HL-60 (cell line): Measurements from ENCODE around the gene RAB3A.

Source experiments
- DNase-seq, 2 experiments: peaks; one replicate each; pipeline ENCODE4 v3.0.0-alpha.2; 2010 to 2020; ENCODE audit warnings: low read depth in 1 of 2, low spot score in 1 of 2
- H3K27ac ChIP-seq: fragments of 250-450 bp; sonication (Bioruptor Pico); replicated peaks from 2 replicates; pipeline ENCODE4 v1.5.1; 2020; ENCODE audit warnings: mild to moderate bottlenecking, moderate library complexity
- H3K27me3 ChIP-seq: fragments of 250-450 bp; sonication (Bioruptor Pico); 2 replicates; pipeline ENCODE4 v1.5.1; 2021; ENCODE audit warnings: mild to moderate bottlenecking, moderate library complexity; ENCODE audit not compliant: insufficient read depth, poor library complexity, severe bottlenecking
- H3K4me3 ChIP-seq: replicated peaks from 2 replicates; pipeline ENCODE4 v1.5.1; 2011; ENCODE audit warnings: mild to moderate bottlenecking, control low read depth, low read length; ENCODE audit not compliant: insufficient read depth
- CTCF ChIP-seq: IDR thresholded peaks from one replicate; pipeline ENCODE4 v1.5.1; 2011; ENCODE audit warnings: low read length, control low read depth, inconsistent platforms; ENCODE audit not compliant: insufficient read depth
- GABPA ChIP-seq: IDR thresholded peaks from 2 replicates; pipeline ENCODE4 v1.6.1; 2012; ENCODE audit warnings: low read depth
- POLR2AphosphoS5 ChIP-seq: IDR thresholded peaks from 2 replicates; pipeline ENCODE4 v1.6.1; 2012; ENCODE audit warnings: low read depth
- REST ChIP-seq: IDR thresholded peaks from 2 replicates; pipeline ENCODE4 v1.6.1; 2012; ENCODE audit warnings: low read depth; ENCODE audit not compliant: insufficient replicate concordance
- SPI1 ChIP-seq: IDR thresholded peaks from 2 replicates; pipeline ENCODE4 v1.6.1; 2012; ENCODE audit warnings: low read depth, mild to moderate bottlenecking, borderline replicate concordance

RAB3A gene

DNA sequence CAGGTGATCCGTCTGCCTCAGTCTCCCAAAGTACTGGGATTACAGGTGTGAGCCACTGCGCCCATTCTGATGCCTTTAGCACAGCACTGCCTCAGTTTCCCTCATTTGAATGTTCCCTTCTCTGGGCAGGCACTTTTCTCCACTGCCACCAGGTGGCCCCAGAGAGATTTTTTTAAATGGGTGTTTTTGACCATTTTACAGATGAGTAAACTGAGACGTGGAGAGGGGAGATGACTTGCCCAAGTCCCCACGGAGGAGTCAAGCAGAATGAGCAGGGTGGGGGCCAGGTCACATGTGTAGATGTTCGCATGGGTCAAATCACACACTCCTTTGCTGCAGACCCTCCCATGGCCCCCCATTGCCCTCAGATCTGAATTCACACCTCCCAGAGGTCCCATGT, 25.6 kb upstream of the RAB3A start:
- TF ChIP-seq REST (no peak), GABPA (no peak), SPI1 (no peak), CTCF (no peak), POLR2AphosphoS5 (no peak)
- DNase-seq: no peak
- Histone ChIP-seq H3K27me3 (peaks cover 21% of the 10 kb centered on the region), H3K27ac (no peak overlapping the region), H3K4me3 (no peak overlapping the region)

GRCh38 chr19:18227781-18228271, 24.0 kb upstream of the RAB3A start:
- no peak overlapping the region for H3K27ac ChIP-seq

More at GRCh38 chr19:18227781-18228271, 24.0 kb upstream of the RAB3A start:
- DNase-seq: no peak
- peaks cover 22% of the 10 kb centered on the region for H3K27me3 ChIP-seq
- H3K4me3 ChIP-seq: no peak overlapping the region
- no peak for TF ChIP-seq POLR2AphosphoS5
- no peak for TF ChIP-seq CTCF
- no peak for TF ChIP-seq REST
- TF ChIP-seq GABPA: no peak
- TF ChIP-seq SPI1: no peak
